Measurements from ENCODE around the gene ATP6V1G3.

- TF ChIP-seq CTCF (IDR thresholded peaks at IDR 0.05) (no peak), EZH2 (IDR thresholded peaks at IDR 0.05; ENCODE audit: borderline replicate concordance, insufficient read depth, low read depth, low read length, poor library complexity, severe bottlenecking) (no peak)
Measured at GRCh38 chr1:198498103-198498385, 42.4 kb downstream of the ATP6V1G3 start.

Measured in B cell (primary cell).